GM12801 (cell line): ENCODE data around the gene SLC39A2.
"Not testable (repeated sequence)": the region's sequence is repeated elsewhere in the genome, so short reads cannot be mapped to it uniquely, and the experiment has no call there.

Experiments
- CTCF ChIP-seq: IDR thresholded peaks from one replicate; pipeline ENCODE4 v1.5.1; 2011; ENCODE audit warnings: control low read depth; ENCODE audit not compliant: insufficient read length; ENCODE audit errors: extremely low read depth

SLC39A2 gene, protein sequence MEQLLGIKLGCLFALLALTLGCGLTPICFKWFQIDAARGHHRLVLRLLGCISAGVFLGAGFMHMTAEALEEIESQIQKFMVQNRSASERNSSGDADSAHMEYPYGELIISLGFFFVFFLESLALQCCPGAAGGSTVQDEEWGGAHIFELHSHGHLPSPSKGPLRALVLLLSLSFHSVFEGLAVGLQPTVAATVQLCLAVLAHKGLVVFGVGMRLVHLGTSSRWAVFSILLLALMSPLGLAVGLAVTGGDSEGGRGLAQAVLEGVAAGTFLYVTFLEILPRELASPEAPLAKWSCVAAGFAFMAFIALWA

DNA sequence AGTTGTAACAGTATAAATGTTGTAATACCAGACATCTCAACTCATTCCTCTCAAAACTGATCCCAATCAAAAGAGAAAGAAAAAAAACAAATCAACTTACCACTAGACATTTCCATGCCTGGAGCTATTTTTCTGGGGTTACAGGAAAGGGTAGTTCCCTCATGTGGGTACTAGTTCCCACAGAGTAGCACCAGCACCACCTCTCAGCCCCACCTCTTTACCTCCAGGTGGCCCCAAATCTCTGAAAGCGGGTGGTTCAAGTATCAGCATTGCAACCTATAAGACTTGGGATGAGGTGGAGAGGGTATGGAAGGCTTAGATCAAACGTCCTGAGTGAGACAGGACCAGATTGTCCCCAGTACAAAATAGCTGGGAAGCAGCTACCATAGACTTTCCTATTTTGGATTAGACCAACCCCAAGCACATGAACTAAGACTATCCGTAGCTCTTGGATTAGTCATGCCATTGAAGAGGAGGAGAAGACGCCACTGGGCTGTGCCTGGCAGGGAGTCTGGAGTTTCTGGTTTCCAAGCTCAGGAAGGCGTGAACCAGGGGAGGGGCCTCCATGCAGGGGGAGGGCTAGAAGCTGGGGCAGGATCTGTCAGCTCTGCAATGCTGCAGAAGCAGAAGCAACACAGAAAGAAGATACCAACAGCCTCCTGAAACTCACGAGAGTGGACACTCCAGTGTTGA is at the start of gene SLC39A2:
Gene SLC39A2, plus strand, starts transcription at position 620 of the 693 bp plus-strand sequence. CDS start 154 bp downstream, outside the sequence.
- TF ChIP-seq CTCF, result no peak

DNA sequence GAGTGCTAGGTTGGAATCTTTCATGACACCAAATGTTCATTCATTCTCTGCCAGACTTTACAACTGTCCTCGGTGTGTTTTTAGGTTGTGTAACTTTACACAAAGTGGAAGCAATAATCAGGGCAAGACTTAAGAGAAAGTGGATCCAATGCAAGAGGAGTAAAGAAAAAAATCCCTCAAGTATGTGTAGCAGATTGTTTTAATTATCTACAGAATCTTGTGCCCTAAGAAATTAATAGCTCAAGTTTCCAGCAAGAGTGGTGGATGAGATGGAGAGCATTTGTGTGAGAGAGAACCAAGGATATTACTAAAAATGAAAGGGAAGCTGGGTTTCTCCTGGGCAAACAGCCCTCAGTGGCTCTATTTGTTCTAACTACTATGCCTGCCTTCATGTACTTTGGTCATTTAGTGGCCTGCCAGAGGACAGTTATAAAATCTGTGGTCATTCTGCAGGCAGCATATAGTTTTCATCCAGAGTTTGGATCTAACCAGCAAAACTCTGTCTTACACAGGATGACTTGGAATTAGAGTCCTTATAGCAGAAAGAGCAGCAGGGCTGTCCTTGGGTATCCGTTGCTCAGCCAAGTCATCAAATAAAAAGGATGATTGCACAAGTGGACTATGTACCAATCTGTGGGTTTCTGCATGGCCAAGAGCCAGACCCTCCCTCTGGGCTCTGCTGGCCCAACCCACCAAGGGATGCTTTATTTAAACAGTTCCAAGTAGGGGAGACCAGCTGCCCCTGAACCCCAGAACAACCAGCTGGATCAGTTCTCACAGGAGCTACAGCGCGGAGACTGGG is 44.2 kb upstream of the SLC39A2 start, which contains the start of gene RNASE2:
Gene RNASE2, plus strand, starts transcription at position 752 of the 802 bp plus-strand sequence. CDS start 285 bp downstream, outside the sequence.
- not testable (repeated sequence) for TF ChIP-seq CTCF

DNA sequence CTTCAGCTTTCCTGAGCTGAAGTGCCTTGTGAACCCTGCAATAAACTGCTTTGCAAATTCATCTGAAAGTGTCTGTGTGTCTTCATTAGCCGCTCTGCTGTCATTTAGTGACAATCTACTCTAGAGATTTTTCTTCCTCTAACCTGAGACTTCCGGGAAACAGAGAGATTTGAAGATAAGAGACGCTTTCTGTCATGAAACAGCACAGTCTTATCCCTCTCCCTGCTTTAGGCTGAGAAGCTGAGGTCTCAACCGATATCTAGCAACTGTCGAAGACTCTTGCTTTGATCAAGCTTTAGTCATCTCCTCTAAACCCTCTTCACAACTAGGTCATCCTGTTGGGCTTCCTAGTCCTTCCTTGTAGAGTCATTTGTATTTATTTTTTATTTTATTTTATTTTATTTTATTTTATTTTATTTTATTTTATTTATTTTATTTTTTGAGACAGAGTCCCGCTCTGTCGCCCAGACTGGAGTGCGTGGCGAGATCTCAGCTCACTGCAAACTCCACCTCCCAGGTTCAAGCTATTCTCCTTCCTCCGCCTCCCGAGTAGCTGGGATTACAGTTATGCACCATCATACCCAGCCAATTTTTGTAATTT is 42.6 kb upstream of the SLC39A2 start:
- TF ChIP-seq CTCF, result no peak

GRCh38 chr14:20969336-20969735 is 29.8 kb upstream of the SLC39A2 start:
- TF ChIP-seq CTCF, result no peak

DNA sequence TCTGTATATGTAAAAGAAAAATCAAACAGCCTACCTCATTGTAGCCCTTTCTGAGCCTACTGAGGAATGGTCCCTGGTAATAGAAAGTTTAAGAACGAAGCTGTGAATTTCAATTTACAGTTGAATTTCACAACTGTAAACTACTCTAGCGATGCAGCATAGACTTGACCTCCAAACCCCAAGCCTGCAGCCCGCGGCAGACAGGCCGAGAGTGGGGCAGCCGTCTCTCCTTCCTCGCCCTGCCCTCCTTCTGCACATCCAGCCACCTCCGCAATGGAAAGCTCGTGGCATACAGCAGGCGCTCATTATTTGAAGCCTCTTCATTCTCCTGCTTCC is 28.5 kb upstream of the SLC39A2 start:
- TF ChIP-seq CTCF, result no peak

DNA sequence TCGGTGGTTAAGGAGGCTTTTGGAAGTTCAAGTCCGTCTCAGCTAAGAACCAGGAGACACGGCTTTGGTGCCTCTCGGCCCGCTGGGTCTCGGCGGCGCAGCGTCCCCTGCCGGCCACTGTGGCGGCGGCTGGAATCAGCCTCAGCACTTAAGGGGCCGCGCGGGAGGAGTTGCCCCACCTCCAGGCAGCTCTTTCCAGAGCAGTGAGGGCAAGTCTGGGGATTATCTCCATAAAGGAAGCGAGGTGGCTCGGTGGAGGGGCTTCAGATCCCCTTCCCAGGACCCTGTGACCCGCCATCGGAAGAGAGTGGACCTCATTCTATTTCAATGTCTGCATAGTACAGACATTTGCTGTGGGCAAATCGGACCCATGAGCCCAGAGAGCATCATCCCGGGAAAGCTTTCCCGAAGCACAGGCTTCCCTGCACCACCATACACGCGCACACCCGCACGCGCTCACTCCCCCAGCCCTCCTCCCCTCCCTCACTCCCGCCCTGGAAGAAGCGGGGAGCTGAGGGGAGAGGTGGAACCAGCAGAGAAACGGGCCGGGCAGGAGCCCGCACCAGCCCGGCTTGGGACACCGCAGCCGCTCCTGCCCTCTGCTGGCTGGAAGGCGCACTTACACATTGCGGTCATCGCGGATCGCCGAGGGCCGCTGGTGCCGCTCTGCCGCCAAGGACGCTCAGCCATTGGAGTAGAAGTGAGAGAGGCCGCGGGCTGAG is 27.9 kb upstream of the SLC39A2 start:
- TF ChIP-seq CTCF, result no peak
